ENCODE data around the gene NPSR1.

GRCh38 chr7:34832020-34832419 lies 174.0 kb downstream of the NPSR1 start:
- TF ChIP-seq SUZ12 (IDR thresholded peaks at IDR 0.05) (no peak), NFRKB (IDR thresholded peaks at IDR 0.05) (no peak), FOXA1 (IDR thresholded peaks at IDR 0.05) (no peak), BHLHE40 (IDR thresholded peaks at IDR 0.05; ENCODE audit: borderline replicate concordance) (no peak), HDGF (IDR thresholded peaks at IDR 0.05; ENCODE audit: borderline replicate concordance) (no peak), FOXK2 (IDR thresholded peaks at IDR 0.05) (no peak)
